ENCODE measurements around the gene GFRA4. TPM values are rescaled to one million over a fixed set of nuclear protein-coding genes. Genes with fewer than 3 reads are reported as not detected.

Gene GFRA4
- total RNA-seq, 1 experiment from 2014 or later = not detected

GRCh38 chr20:3674995-3675900 is 12.0 kb upstream of the GFRA4 start:
- Histone ChIP-seq H4K91ac (ENCODE audit: insufficient read length, low read depth, low read length) (no peak overlapping the region), H4K5ac (ENCODE audit: insufficient read length, low read depth, low read length) (no peak overlapping the region), H3K18ac (ENCODE audit: insufficient read length, low read depth, low read length) (no peak overlapping the region), H3K27ac (ENCODE audit: insufficient read length, low read depth, low read length) (no peak overlapping the region), H3K4me2 (ENCODE audit: insufficient read depth, insufficient read length, low read length) (no peak overlapping the region), H4K20me1 (ENCODE audit: control insufficient read depth, insufficient read depth, insufficient read length) (no peaks in the 10 kb centered on the region), H2BK20ac (ENCODE audit: low read depth, low read length, poor library complexity, severe bottlenecking) (no peak overlapping the region), H3K79me1 (ENCODE audit: insufficient read depth, low read depth, low read length, poor library complexity, severe bottlenecking) (no peaks in the 10 kb centered on the region), H3K9me3 (ENCODE audit: control insufficient read depth, low read depth, low read length) (no peaks in the 10 kb centered on the region), H3T11ph (ENCODE audit: low read length) (no peak overlapping the region), H3K56ac (ENCODE audit: insufficient read length, low read depth, low read length) (no peak overlapping the region), H3K23ac (ENCODE audit: insufficient read length, low read depth, low read length) (no peak overlapping the region), H3K23me2 (ENCODE audit: insufficient read length, low read depth, low read length, poor library complexity, severe bottlenecking) (no peaks in the 10 kb centered on the region), H3K4me1 (ENCODE audit: insufficient read depth, low read length) (no peaks in the 10 kb centered on the region), H3K27me3 (ENCODE audit: insufficient read depth, low read length) (0 out of 2 replicates have a peak, but pooled peaks cover 2% of the 10 kb centered on the region), H2BK5ac (ENCODE audit: insufficient read length, low read length) (no peak overlapping the region), H2AFZ (ENCODE audit: low read length) (no peak overlapping the region), H4K8ac (replicated peaks; ENCODE audit: insufficient read length, low read depth, low read length) (no peak overlapping the region), H2BK120ac (ENCODE audit: low read depth, low read length, poor library complexity, severe bottlenecking) (no peak overlapping the region), H2BK15ac (ENCODE audit: low read depth, low read length) (no peak overlapping the region), H3K79me2 (ENCODE audit: insufficient read depth, low read length) (no peaks in the 10 kb centered on the region), H3K14ac (ENCODE audit: insufficient read depth, low read length) (no peak overlapping the region), H2AK5ac (ENCODE audit: insufficient read length, low read length) (no peak overlapping the region), H3K4ac (ENCODE audit: low read depth, low read length) (no peak overlapping the region), H3K9ac (ENCODE audit: extremely low read depth, insufficient read length, low read length) (no peak overlapping the region), H2BK12ac (ENCODE audit: insufficient read length, low read depth, low read length) (no peak overlapping the region)
- TF ChIP-seq CTCF (conservative IDR thresholded peaks at IDR 0.05) = no peak
- peaks cover 8 to 20% of the 10 kb centered on the region in 2 experiments for H3K4me1 Mint-ChIP-seq
- no peak for DNase-seq
- H3K4me3 Mint-ChIP-seq = no peak overlapping the region
- H3K9me3 Mint-ChIP-seq = no peaks in the 10 kb centered on the region; a peak in 1 of 5 replicates
- no CpG with 5 or more reads among the region's 13 CpGs for WGBS (ENCODE audit: extremely low coverage, insufficient read length, low lambda C conversion rate)
- peaks cover 30% of the 10 kb centered on the region for H3K27me3 Mint-ChIP-seq (ENCODE audit: low read depth)
- H3K36me3 Mint-ChIP-seq (ENCODE audit: insufficient read depth in 1 of 3, low read depth in 3 of 3) = no peaks in the 10 kb centered on the region
- H3K27ac Mint-ChIP-seq = peak overlapping the region in 1 of 3 experiments; percentile 9; a peak in 1 of 7 replicates
